ENCODE results near the gene SYNPO.

SYNPO gene

DNA sequence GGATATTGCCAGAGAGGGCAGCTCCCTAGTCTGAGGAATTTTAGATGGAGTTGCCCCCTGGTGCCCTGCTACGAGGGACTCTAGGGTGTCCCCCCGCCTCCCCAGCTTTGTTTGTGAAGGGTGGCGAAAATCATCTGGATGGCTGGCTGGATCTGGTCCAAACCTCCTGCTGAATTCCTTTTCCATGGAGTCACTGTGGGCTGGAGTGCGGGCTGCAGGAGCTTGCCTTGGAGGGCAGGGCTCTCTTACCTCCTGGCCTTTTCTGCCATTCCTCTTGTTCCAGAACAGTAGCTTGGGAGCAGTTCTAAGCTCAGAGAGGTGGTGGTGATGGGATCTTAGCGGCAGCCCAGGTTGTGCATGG lies 2.1 kb downstream of the SYNPO start:
- DNase-seq = peak; percentile 79

DNA sequence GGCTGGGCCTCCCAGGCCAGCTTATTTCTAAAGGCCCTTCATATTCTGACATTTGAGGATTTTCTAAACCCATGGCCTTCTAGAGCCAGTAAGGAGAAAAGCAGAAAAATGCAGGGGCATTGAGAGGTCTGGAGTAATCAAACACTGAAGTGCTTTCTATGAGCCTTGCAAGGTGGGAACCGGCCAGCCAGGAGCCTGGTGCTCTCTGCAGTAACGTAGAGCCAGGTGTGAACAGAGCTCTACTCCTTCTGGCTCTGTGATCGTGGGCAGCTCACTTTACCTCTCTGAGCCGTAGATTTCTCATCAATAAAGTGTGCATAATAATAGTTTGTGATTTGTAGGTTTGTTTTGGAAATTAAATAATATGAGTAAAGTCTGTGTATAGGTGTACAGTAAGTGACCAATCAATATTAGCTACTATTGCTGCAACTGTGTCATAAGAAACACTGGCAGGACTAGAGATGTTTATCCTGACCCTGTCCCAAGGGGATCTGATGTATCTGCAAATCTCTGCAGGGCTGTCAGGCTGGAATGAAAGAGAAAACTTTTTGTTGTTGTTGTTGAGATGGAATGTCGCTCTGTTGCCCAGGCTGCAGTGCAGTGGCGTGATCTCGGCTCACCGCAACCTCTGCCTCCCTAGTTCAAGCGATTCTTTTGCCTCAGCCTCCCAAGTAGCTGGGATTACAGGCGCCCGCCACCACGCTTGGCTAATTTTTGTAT lies 2.7 kb downstream of the SYNPO start:
- DNase-seq = no peak

DNA sequence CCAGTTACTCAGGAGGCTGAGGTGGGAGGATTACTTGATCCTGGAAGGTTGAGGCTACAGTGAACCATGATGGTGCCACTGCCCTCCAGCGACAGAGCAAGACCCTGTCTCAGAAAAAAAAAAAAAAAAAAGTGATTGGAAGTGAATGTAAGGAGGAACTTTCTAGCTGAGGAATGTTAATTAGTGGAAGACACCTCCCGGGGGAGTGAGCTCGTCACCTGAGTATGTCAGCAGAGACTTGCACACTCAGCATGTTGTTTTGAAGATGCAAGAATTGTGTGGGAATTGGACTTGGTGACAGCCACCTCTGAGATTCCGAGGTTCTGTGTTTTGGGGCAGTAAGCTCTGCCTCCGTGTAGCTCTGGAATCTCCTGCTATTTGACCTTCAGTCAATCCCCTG lies 3.6 kb downstream of the SYNPO start:
- no peak for DNase-seq

DNA sequence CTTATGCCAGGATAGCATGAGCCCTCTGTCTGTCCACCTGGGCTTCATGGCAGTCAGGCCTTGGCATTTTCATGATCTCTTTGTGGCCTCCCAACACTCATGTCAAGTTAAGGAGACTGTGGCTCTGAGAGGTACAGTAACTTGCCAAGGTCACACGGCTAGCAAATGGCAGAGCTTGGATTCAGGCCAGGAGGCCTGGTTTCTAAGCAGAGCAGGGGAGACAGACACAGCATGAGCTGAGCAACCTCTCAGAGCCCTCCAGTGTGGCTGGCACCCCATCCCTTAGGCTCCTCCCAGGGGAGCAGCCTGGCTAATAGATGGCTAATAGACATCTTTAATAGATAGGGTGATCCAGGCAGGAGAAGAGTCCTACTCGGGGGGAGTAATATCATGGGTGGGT lies 4.1 kb downstream of the SYNPO start:
- no peak for DNase-seq

DNA sequence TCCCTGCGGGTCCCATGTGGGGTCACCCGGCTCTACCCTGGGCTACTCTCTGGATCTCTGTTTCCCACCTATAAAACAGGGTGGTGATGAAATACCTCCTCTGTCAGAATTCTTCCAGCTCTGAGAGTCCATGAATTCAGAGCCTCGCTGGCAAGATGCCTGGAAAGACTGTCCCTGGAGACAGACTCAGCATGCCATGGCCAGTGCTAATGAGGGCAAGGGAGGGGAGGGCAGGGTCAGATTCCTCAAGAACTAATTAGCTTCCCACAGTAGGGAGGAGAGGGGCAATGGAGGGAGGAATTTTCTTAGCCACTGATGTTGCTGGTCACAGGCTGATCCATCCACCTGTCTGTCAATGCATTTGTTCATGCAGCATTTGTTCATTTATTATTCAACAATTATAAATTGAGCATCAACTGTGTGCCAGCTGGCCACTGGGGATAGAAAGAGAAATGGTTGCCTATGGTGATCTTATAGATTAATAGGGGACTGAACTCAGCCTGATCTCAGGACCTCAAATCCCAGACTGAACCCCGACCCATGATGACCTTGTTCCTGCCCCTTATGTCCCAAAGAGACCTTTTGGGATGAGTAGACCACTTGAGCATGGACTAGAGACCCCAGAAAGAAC lies 4.7 kb downstream of the SYNPO start:
- DNase-seq = no peak

DNA sequence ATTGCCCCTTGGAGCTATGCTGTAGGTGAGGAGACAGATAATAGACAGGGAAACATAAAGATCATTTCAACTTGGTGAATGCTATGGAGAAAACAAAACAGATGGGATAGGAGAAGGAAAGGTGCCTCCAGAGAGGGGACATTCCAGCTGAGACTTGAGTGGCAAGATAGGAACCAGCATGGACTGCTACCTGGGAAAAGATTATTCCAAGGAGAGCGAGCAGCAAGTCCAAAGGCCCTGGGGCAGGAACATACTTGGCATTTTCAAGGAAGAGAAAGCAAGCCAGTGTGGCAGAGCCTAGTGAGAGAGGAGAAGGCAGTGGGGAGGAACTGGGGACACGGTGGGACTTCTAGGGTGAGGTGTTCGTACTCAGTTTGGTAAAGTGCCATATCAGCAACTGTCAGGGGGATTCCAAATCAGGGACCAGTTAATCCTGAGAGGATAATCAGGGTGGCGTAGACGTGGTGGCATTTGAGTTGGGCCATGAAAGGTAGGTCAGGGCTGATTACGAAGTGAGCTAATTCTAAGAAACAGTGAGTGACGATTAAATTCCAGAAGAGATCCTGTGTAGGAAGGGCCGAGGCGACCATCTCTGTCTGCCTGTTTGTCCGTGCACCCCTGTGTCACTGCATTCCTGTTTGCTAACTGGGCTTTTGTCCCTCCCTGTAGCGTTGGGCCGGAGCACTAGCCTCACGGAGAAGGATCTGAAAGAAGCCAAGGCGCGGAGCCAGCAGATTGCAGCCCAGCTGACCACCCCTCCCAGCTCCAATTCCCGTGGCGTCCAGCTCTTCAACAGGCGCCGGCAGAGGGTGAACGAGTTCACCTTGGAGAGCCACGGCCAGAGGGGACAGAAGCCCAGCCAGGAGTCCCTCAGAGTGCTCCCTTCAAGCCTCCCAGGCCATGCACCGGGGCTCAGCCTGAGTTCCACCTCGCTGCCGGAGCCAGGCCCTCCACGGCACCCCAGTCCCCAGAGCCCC lies 7.1 kb downstream of the SYNPO start:
- DNase-seq = no peak

DNA sequence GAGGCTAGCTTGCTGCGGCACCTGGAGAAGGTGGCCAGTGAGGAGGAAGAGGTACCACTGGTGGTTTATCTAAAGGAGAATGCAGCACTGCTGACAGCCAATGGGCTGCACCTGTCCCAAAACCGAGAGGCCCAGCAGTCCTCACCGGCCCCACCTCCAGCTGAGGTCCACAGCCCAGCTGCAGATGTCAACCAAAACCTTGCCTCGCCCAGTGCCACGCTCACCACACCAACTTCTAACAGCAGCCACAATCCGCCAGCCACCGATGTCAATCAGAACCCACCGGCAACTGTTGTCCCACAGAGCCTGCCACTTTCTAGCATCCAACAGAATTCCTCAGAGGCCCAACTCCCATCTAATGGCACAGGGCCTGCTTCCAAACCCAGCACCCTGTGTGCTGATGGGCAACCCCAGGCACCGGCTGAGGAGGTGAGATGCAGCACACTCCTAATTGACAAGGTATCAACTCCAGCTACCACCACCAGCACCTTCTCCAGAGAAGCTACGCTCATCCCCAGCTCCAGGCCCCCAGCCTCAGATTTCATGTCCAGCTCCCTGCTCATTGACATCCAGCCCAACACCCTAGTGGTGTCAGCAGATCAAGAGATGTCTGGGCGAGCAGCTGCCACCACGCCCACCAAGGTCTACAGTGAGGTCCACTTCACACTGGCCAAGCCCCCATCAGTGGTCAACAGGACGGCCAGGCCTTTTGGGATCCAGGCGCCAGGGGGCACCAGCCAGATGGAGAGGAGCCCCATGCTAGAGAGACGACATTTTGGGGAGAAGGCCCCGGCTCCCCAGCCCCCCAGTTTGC lies 8.0 kb downstream of the SYNPO start:
- no peak for DNase-seq

DNA sequence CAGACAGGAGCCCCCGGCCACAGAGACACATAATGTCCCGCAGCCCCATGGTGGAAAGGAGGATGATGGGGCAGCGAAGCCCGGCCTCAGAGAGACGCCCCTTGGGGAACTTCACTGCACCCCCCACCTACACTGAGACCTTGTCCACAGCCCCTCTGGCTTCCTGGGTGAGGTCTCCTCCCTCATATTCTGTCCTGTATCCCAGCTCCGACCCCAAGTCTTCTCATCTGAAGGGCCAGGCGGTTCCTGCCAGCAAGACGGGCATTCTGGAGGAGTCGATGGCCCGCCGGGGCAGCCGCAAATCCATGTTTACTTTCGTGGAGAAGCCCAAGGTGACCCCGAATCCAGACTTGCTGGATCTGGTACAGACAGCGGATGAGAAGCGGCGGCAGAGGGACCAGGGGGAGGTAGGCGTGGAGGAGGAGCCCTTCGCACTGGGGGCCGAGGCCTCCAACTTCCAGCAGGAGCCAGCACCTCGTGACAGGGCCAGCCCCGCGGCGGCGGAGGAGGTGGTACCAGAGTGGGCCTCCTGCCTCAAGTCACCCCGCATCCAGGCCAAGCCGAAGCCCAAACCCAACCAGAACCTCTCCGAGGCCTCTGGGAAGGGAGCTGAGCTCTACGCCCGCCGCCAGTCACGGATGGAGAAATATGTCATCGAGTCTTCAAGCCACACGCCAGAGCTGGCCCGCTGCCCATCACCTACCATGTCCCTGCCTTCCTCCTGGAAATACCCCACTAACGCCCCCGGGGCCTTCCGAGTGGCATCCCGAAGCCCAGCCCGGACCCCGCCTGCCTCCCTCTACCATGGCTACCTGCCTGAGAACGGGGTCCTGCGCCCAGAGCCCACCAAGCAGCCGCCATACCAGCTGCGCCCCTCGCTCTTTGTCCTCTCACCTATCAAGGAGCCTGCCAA lies 8.9 kb downstream of the SYNPO start:
- no peak for DNase-seq

DNA sequence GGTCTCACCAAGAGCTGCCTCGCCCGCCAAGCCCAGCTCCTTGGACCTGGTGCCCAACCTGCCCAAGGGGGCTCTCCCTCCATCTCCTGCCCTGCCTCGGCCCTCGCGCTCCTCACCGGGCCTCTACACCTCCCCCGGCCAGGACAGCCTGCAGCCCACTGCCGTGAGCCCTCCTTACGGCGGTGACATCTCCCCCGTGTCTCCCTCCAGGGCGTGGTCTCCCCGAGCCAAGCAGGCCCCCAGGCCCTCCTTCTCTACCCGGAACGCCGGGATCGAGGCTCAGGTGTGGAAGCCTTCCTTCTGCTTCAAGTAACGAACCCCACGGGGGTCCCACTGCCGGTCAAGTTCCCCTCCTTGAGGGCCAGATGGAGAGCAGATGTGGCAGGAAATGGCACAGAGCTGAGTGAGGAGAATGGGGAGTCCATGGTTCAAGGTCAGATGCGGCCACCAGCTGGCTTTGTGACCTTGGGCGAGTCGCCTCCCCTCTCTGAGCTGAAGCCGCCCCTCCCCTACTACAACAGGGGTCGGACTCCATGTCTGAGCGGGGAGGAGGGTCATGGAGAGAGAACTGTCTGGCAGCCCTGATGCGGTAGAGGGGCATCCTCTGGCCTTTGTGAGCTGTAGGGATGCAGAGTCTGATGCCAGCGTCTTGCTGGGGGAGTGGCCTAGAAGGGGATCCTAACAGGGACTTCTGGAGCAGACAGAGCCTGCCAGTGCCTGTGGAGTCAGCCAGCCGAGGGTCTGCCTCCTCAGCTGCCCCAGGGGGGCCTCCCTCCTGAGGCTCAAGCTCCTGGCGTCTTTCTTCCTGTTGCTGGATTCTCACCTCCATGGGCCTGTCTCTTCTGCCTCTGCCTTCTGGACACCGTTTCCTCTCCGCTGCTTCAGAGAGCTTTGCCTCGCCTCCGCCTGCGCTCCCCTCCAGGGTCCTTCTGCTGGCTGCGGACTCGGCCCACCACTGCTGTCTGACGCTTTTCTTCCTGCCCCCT lies 9.9 kb downstream of the SYNPO start:
- DNase-seq = no peak

DNA sequence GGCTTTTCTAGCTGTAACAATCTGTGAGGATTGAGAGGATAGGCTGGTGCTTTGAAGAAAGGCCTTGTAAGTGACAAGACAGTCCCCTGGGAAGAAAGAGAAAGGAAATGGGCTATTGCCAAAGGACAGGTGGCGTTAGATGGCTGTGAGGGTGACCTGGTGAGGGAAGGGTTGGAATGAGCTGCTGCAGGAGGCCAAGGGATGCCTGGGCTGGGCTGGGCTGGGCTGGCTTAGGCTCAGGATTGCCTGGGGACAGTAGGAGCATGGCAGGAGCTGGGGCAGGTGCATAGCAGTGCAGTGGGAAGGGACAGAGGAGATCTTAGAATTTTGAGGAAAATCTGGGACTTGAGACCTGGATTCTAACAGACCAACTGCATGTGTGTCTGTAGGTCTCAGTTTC lies 10.9 kb downstream of the SYNPO start:
- DNase-seq = no peak

DNA sequence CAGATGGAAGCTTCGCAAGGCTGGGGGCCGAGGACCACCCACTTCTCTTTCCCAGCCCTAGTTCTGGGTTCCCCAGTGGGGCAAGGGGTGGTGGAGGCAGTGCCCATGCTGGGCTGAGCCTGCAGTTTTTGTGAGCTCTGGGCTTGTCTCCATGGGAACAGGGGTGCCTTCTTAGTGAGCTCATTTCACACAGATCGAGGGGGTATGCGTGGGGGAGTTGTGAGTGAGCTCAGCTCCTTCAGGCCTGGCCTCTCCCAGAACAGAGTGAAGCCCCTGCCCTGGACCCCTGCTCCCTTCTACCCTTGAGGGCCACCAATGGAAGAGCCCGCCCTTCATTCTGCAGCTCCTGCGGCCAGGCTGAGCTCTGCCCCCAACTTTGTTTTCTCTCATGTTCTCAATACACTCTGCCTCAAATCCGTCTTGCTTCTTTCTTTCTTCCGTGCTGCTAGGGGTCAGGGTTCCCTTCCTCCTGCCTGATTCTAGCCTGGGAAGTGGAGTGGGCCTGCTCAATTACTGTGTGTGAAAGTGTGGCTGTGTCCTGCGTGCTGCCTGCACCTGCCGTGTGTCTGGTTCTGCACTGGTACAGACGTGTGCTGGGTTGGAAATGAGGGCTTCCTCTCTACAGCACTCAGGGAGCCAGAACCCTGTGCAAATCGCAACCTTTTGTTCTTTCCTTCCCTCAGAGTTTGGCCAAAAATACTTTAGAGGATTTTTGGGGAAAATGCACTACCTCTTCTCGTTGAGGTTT lies 11.6 kb downstream of the SYNPO start:
- no peak for DNase-seq

DNA sequence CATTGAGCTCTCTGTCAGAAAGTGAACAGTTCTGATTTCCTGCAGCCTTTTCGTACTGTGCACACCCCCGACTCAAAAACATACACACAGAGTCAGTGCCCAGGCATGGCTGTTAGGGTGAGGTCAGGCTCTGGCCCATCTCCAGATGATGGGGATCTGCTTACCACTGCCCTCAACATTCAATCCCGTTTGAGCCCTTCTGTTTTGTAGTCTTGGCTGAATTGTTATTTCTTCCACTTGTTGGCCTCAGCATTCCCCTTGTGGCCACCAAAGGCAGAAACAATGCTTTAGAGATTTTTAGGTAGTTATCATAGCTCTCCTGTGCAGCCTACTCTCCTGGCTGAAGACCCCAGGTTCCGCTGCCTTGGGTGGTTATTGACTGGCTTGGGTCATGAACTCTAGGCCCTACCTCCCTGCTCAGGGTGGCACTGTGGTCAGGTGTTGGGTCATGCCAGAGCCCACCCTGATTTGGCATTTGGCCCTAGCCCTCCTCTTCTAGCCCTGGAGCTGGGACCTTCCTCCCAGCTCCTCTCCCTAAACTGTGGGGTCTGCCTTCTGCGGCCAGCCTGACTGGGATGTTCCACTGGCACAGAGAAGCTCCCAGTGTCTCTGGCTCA lies 12.8 kb downstream of the SYNPO start:
- DNase-seq = no peak

DNA sequence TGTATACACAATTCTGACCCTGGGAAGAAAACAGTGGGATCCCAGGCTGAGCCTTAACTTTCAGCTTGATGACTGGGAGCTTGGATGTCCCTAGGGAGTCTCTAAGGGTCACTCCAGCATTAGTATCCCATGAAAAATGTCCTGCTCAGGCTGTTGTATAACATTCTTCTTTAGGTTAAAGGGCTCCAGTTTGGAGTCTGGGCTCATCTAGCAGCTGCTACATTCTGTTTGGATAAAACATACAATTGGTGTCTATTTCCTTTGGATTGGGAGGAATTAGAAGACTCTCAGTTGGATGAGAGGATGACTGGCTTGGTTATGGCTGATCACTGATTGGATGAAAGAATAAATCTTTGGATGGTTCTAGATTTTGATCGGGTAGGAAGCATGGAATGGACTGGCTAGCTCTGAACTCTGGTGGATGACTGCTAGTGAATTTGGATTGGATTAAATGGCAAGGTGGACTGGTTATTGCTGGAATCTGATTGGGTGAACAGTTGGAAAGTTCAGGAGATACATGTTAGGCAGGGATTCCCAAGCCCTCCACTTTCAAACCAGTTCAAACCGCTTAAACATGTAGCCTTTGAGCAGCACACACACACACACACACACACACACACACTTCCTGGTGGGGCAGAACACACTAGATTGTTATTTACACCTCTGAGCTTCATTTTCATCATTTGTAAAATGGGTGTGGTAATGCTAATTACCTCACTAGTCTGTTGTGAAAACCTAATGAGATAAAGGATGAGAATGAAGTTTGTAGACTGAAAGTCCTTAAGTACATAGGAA lies 13.5 kb downstream of the SYNPO start:
- DNase-seq = no peak

DNA sequence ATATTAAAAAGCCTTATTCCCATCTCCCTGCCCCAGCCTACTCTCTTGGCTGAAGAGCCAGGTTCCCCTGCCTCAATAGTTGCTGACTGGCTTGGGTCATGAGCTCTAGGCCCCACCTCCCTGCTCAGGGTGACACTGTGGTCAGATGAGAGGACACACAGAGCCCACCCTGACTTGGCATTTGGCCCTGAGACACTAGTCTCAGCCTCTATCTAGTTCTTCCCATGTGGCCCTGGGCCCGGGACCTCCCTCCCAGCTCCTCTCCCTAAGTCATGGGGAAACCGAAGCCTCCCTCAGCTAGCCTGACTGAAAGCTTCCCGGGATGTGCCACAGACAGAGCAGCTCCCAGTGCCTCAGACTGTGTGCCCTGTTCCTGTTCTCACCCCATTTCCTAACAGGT lies 14.8 kb downstream of the SYNPO start:
- DNase-seq = no peak

DNA sequence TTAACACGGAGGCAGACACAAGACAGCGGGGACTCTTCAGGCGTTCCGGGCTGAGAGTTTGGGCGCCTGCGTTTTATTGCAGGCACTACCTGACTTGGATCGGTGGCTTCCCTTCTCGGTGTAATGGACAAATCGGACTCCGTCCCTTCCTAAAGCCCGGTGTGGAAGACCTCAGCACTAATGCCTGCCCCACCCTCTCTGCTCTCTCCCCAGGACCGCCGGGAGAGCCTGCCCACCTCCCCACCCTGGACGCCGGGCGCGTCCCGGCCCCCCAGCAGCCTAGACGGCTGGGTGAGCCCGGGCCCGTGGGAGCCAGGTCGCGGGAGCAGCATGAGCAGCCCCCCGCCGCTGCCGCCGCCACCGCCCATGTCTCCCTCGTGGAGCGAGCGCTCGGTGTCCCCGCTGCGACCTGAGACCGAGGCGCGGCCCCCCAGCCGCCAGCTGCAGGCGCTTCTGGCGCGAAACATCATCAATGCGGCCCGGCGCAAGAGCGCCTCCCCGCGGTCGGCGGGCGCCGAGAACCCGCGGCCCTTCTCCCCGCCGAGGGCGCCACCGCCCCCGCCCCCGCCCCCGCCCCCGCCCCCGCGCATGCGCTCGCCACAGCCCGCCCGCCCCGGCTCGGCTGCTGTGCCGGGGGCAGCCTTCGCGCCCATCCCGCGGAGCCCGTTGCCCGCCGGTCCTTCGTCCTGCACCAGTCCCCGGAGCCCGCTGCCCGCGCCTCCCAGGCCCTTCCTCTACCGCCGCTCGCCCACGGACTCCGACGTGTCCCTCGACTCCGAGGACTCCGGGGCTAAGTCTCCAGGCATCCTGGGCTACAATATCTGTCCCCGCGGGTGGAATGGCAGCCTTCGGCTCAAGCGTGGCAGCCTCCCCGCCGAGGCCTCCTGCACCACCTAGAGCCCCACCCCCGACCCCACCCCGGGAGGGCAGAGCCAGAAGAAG lies 16.0 kb downstream of the SYNPO start:
- DNase-seq = peak; percentile 92

DNA sequence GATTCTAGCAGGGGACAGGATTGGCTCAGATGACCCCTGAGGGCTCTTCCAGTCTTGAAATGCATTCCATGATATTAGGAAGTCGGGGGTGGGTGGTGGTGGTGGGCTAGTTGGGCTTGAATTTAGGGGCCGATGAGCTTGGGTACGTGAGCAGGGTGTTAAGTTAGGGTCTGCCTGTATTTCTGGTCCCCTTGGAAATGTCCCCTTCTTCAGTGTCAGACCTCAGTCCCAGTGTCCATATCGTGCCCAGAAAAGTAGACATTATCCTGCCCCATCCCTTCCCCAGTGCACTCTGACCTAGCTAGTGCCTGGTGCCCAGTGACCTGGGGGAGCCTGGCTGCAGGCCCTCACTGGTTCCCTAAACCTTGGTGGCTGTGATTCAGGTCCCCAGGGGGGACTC lies 17.7 kb downstream of the SYNPO start:
- DNase-seq = no peak

DNA sequence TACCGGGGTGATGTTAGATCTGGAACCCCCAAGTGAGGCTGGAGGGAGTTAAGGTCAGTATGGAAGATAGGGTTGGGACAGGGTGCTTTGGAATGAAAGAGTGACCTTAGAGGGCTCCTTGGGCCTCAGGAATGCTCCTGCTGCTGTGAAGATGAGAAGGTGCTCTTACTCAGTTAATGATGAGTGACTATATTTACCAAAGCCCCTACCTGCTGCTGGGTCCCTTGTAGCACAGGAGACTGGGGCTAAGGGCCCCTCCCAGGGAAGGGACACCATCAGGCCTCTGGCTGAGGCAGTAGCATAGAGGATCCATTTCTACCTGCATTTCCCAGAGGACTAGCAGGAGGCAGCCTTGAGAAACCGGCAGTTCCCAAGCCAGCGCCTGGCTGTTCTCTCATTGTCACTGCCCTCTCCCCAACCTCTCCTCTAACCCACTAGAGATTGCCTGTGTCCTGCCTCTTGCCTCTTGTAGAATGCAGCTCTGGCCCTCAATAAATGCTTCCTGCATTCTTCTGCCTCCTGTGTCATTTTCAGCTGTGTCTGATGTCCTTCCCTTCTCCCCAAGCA lies 18.3 kb downstream of the SYNPO start:
- peak; percentile 18 for DNase-seq

Data from right hindlimb (tissue), 1 donor.